GM18858 (cell line): ENCODE results near the gene SDR42E1.
"Not testable (repeated sequence)": the region's sequence is repeated elsewhere in the genome, so short reads cannot be mapped to it uniquely, and the experiment has no call there.

Experiments used
- ATAC-seq: cut with Tn5 transposase; IDR thresholded peaks from one replicate; pipeline ENCODE4 v1.9.1; 2021; ENCODE audit not compliant: unreplicated experiment

Gene SDR42E1

GRCh38 chr16:82005027-82005830 is 6.0 kb downstream of the SDR42E1 start:
- ATAC-seq, result no peak

DNA sequence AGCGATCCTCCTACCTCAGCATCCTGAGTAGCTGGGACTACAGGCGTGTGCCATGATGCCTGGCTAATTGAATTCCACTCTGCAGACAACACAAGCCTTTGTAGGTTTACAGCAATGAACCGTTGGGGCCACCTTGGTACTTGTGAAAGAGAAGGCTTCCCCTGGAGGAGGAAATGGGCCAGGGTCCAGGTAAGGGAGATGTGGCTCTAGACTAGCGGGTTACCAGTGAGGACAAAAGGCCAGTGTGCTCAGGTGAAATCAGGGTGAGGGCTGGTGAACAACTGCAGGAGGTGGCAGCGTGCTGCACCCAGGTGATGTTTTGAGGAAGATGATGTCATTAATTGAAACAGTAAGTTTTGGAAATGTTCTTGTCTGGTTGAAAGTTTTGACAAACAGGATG is 6.7 kb downstream of the SDR42E1 start:
- ATAC-seq, result no peak

GRCh38 chr16:82002831-82003230 is 8.4 kb downstream of the SDR42E1 start:
- ATAC-seq, result no peak

DNA sequence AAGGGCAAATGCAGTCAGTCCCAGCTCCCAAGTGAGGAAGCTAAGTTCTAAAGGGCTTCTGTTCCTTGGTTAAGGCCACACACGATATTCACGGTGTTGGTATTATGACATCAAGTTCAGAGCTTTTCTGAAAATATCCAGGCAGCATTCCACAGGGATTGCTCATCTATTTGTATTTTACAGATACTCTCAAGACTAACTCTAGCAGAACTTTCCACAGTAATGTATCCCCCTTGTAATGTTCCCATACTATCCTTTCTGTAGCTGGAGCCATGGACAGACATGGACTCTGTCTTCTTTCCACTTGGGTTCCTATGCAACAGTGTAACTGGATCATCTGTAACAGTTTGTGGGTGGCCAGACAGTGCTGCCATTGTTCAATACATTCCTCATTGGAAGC is 13.5 kb downstream of the SDR42E1 start:
- no peak for ATAC-seq

- ATAC-seq, result no peak
Measured at GRCh38 chr16:81996664-81997509, 14.4 kb downstream of the SDR42E1 start.

- ATAC-seq, result no peak
Measured at GRCh38 chr16:81995651-81996050, 15.6 kb downstream of the SDR42E1 start.

DNA sequence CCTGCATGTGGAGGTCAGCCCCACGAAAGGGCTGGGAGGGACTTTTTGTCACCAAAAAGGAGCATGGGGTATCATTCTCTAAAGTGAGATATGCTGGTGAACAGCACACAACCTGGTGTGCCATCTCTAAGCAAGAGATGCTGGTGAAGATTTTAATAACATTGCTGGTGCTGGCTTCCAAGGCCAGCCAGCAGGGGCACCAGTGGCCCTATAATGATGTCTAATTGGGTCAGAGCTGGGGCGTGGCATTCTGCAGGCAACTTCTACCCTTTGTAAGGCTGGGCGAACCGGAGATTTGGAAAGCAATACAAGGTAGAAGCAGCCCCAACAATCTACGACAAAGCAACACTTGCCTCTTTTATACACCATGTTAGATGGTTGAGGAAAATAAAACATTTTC is 16.8 kb downstream of the SDR42E1 start:
- no peak for ATAC-seq

DNA sequence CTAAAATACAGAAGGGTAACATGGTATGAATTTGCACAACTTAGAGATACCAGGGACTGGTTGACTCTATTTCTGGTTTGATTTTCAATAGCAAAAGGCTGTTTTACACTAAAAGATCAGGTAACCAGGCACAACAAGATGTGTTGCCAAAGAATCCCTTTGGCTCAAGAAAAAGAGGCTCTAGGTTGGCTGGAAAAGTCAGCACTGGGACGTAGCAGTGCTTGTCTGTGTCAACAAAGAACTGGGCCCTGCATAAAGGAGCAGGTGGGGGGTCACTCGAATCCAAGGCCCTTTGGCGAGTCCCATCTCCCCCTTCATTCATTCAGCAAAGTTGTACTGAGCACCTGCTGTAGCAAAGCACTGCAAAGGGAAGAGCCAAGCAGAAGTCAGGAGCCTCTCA is 18.4 kb downstream of the SDR42E1 start:
- no peak for ATAC-seq

DNA sequence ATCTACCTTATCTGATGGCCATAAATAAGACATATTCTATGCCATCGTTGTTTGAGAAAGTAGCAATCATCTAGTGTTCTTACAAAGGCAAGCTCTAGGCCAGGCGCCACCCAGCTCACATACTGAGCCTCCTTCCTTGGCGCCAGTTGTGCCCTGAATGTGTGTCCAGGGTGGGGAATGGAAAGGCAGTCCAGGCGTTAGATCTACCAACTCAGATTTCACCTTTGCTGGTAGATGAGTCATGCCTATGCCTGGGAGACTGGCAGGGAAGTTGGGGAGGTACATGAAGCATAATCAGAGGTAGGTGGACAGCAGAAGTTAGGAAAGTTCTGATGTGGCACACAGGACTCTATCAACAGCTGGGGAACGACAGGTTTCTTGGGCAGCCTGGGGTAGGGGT is 23.6 kb downstream of the SDR42E1 start:
- ATAC-seq, result no peak

GRCh38 chr16:81987121-81987520 is 24.1 kb downstream of the SDR42E1 start:
- no peak for ATAC-seq

GRCh38 chr16:81977335-81977942 is 33.8 kb downstream of the SDR42E1 start:
- not testable (repeated sequence) for ATAC-seq

GRCh38 chr16:81975637-81976036 is 35.6 kb downstream of the SDR42E1 start:
- ATAC-seq, result no peak

- no peak for ATAC-seq
Measured at GRCh38 chr16:81973737-81974136, 37.5 kb downstream of the SDR42E1 start.

- no peak for ATAC-seq
Measured at GRCh38 chr16:81971853-81972252, 39.4 kb downstream of the SDR42E1 start.

DNA sequence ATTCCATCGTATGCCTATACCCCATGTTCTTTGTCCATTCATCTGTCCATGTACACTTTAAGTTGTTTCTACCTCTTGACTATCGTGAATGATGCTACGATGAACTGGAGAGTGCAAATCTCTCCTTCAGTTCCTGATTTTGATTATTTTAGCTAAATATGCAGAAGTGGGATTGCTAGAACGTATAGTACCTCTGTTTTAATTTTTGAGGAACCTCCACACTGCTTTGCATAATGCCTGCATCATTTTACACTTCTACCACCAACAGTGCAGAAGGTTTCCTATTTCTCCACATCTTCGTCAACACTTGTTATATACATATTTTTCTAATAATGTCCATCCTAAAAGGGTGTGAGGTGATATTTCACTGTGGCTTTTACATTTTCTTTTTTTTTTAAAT is 43.9 kb downstream of the SDR42E1 start:
- no peak for ATAC-seq

GRCh38 chr16:81964808-81965207 is 46.5 kb downstream of the SDR42E1 start:
- no peak for ATAC-seq

- no peak for ATAC-seq
Measured at GRCh38 chr16:81956213-81956948, 54.9 kb downstream of the SDR42E1 start.

DNA sequence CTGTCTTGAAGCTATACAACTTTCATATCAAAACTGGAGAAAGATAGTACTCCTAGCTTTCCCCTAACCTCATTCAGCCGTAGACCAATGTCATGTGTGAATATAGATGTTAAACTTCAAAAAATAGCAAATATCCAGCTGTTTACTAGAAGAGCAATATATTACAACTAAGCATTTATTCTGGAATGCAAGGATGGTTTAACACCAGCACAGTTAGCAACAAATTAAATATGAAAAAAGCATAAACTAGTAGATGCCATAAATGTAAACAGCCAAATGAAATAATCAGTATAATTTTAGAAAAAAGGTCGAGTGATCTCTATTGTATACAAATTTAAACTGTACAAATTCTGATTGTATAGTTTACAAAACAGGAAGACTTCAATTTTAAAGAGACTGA is 59.7 kb downstream of the SDR42E1 start:
- no peak for ATAC-seq

- no peak for ATAC-seq
Measured at GRCh38 chr16:81946206-81946605, 65.1 kb downstream of the SDR42E1 start.

GRCh38 chr16:81945665-81946064 is 65.6 kb downstream of the SDR42E1 start:
- ATAC-seq, result no peak

DNA sequence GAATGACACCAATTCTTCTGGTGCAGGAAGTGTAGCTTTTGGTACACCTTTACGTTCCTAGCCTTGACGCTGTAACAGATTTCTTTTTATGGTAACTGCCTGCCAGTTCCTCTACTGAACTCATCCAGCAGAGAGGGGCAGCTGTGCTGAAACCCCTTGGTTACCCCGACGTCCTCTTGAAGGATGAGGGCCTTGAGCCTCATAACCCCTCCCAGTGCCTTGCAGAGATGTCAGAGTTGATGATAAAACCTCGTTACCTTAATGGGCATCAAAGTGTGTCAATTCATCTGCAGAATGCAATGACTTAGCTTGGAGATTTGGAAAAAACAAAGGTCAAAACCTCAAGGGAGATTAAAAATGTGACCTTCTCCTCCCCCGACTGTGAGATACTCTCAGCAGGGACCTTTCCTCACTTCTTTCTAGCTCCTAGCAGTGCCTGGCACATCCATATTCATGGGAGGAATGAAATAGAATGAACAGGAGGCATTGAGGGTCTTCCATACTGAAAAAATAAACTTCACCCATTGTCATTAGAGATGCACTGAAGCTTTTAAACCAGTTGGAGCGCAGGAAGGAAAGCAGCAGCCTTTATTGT is 69.2 kb downstream of the SDR42E1 start:
- no peak for ATAC-seq
